ENCODE measurements around the gene MDC1. TPM values are rescaled to one million over a fixed set of nuclear protein-coding genes. Genes with fewer than 3 reads are reported as not detected.

MDC1 gene
- total RNA-seq, 1 experiment from 2014 or later, result 13.6 TPM

Other genes with a start within 250 kb of the MDC1 start
- 142 and 156 TPM in 2 replicates for gene HLA-E, start 227.8 kb downstream of the MDC1 start, total RNA-seq (2014; rRNA removed; shearing (Covaris generic))
- 38.6 and 51.9 TPM in 2 replicates for gene GNL1, start 160.8 kb downstream of the MDC1 start, total RNA-seq (2014; rRNA removed; shearing (Covaris generic))
- gene PRR3, start 160.0 kb downstream of the MDC1 start, total RNA-seq (2014; rRNA removed; shearing (Covaris generic)), result 6.9 and 9.6 TPM in 2 replicates
- gene ABCF1, start 145.8 kb downstream of the MDC1 start, total RNA-seq (2014; rRNA removed; shearing (Covaris generic)), result 38.9 and 42.9 TPM in 2 replicates
- 20.8 and 36.8 TPM in 2 replicates for gene PPP1R10, start 100.0 kb downstream of the MDC1 start, total RNA-seq (2014; rRNA removed; shearing (Covaris generic))
- 78.4 and 122 TPM in 2 replicates for gene MRPS18B, start 99.4 kb downstream of the MDC1 start, total RNA-seq (2014; rRNA removed; shearing (Covaris generic))
- 7.7 and 11.3 TPM in 2 replicates for gene ATAT1, start 90.4 kb downstream of the MDC1 start, total RNA-seq (2014; rRNA removed; shearing (Covaris generic))
- gene C6orf136, start 70.1 kb downstream of the MDC1 start, total RNA-seq (2014; rRNA removed; shearing (Covaris generic)), result 7.1 and 7.4 TPM in 2 replicates
- gene DHX16, start 44.3 kb downstream of the MDC1 start, total RNA-seq (2014; rRNA removed; shearing (Covaris generic)), result 32.2 and 36.8 TPM in 2 replicates
- 77.4 and 83.9 TPM in 2 replicates for gene PPP1R18, start 30.6 kb downstream of the MDC1 start, total RNA-seq (2014; rRNA removed; shearing (Covaris generic))
- gene NRM, start 26.3 kb downstream of the MDC1 start, total RNA-seq (2014; rRNA removed; shearing (Covaris generic)), result 18.2 and 29.2 TPM in 2 replicates
- gene TUBB, start 3.1 kb upstream of the MDC1 start, total RNA-seq (2014; rRNA removed; shearing (Covaris generic)), result 1,269 and 1,837 TPM in 2 replicates
- gene FLOT1, start 25.4 kb upstream of the MDC1 start, total RNA-seq (2014; rRNA removed; shearing (Covaris generic)), result 108 and 118 TPM in 2 replicates
- 377 and 410 TPM in 2 replicates for gene IER3, start 27.3 kb upstream of the MDC1 start, total RNA-seq (2014; rRNA removed; shearing (Covaris generic))
- 12.0 and 16.6 TPM in 2 replicates for gene DDR1, start 167.2 kb upstream of the MDC1 start, total RNA-seq (2014; rRNA removed; shearing (Covaris generic))
- 12.4 and 14.6 TPM in 2 replicates for gene GTF2H4, start 190.9 kb upstream of the MDC1 start, total RNA-seq (2014; rRNA removed; shearing (Covaris generic))
- gene VARS2, start 197.0 kb upstream of the MDC1 start, total RNA-seq (2014; rRNA removed; shearing (Covaris generic)), result 9.5 and 9.6 TPM in 2 replicates
- 0.24 TPM in 1 of 2 replicates, not detected in the other for gene SFTA2, start 214.9 kb upstream of the MDC1 start, total RNA-seq (2014; rRNA removed; shearing (Covaris generic))
- gene MUCL3, start 223.7 kb upstream of the MDC1 start, total RNA-seq (2014; rRNA removed; shearing (Covaris generic)), result not detected in 2 replicates